CD14-positive monocyte (primary cell): Measurements from ENCODE around the gene BFSP2. TPM values are rescaled to one million over a fixed set of nuclear protein-coding genes. Genes with fewer than 3 reads are reported as not detected.

Source experiments
- DNase-seq, 3 donors: peaks; one replicate each; pipeline ENCODE4 v3.0.0-alpha.2; 2011 to 2022
- H2AFZ ChIP-seq: 2 replicates; pipeline ENCODE4 v1.6.0; 2012; ENCODE audit warnings: mild to moderate bottlenecking, low read depth, low read length, inconsistent platforms; ENCODE audit not compliant: insufficient read depth, poor library complexity, severe bottlenecking
- H3K27ac ChIP-seq, 2 donors: 1 replicate in 1 of 2; 2 replicates in 1 of 2; pipeline ENCODE4 v1.5.1; 2012 to 2013; ENCODE audit warnings: low read length in 2 of 2, control low read depth in 1 of 2, inconsistent platforms in 1 of 2, low read depth in 1 of 2, mild to moderate bottlenecking in 1 of 2
- H3K27me3 ChIP-seq, 2 donors: one replicate each; pipeline versions ENCODE4 v1.6.0 to v1.6.1; 2011 to 2013; ENCODE audit warnings: low read length in 2 of 2; ENCODE audit not compliant: control insufficient read depth in 2 of 2, insufficient read depth in 2 of 2
- H3K36me3 ChIP-seq, 2 donors: replicated peaks in 1 of 2; 1 replicate in 1 of 2; 2 replicates in 1 of 2; pipeline versions ENCODE4 v1.5.1 to v1.6.1; 2012 to 2013; ENCODE audit warnings: low read length in 2 of 2, control low read depth in 1 of 2, inconsistent platforms in 1 of 2, mild to moderate bottlenecking in 1 of 2; ENCODE audit not compliant: insufficient read depth in 2 of 2, control insufficient read depth in 1 of 2
- H3K4me1 ChIP-seq, 2 donors: 1 replicate in 1 of 2; 2 replicates in 1 of 2; pipeline versions ENCODE4 v1.5.1 to v1.6.1; 2012 to 2013; ENCODE audit warnings: low read length in 2 of 2, control low read depth in 1 of 2, inconsistent platforms in 1 of 2, mild to moderate bottlenecking in 1 of 2, moderate library complexity in 1 of 2; ENCODE audit not compliant: insufficient read depth in 2 of 2, control insufficient read depth in 1 of 2
- H3K4me2 ChIP-seq: replicated peaks from 2 replicates; pipeline ENCODE3; 2012; ENCODE audit warnings: low read length, moderate library complexity, mild to moderate bottlenecking; ENCODE audit not compliant: poor library complexity, severe bottlenecking; ENCODE audit errors: extremely low read depth
- H3K4me3 ChIP-seq, 3 experiments: fragments of 200-600 bp in 1 of 3; sonication (generic) in 1 of 3; replicated peaks in 1 of 3; 1 replicate in 2 of 3; 2 replicates in 1 of 3; pipeline ENCODE4 v1.5.1; 2011 to 2013; ENCODE audit warnings: low read length in 3 of 3, mild to moderate bottlenecking in 3 of 3, control low read depth in 2 of 3, low read depth in 2 of 3, inconsistent platforms in 1 of 3, moderate library complexity in 1 of 3
- H3K79me2 ChIP-seq: 2 replicates; pipeline ENCODE4 v1.6.0; 2012; ENCODE audit warnings: mild to moderate bottlenecking, control low read depth, inconsistent platforms, low read length, moderate library complexity; ENCODE audit not compliant: insufficient read depth
- H3K9ac ChIP-seq: 2 replicates; pipeline ENCODE4 v1.6.0; 2017; ENCODE audit warnings: low read length, mild to moderate bottlenecking; ENCODE audit not compliant: insufficient read depth, poor library complexity, severe bottlenecking
- H3K9me3 ChIP-seq, 2 donors: replicated peaks in 1 of 2; 1 replicate in 1 of 2; 2 replicates in 1 of 2; pipeline versions ENCODE4 v1.5.1 to v1.6.1; 2012 to 2013; ENCODE audit warnings: low read length in 2 of 2, control low read depth in 1 of 2; ENCODE audit not compliant: control insufficient read depth in 1 of 2, insufficient read depth in 1 of 2
- H4K20me1 ChIP-seq: 2 replicates; pipeline ENCODE4 v1.6.0; 2012; ENCODE audit warnings: mild to moderate bottlenecking, low read length, control low read depth, moderate library complexity; ENCODE audit not compliant: insufficient read depth
- H3K27ac Mint-ChIP-seq, 7 donors: one replicate each; pipeline ENCODE4 v1.8.0; 2020; ENCODE audit warnings: mild to moderate bottlenecking in 7 of 7, mixed read lengths in 7 of 7, moderate library complexity in 6 of 7, inconsistent platforms in 2 of 7
- H3K27me3 Mint-ChIP-seq, 3 donors: one replicate each; pipeline ENCODE4 v1.8.0; 2021 to 2022; ENCODE audit warnings: low read depth in 3 of 3, mild to moderate bottlenecking in 3 of 3, mixed read lengths in 3 of 3, moderate library complexity in 3 of 3, inconsistent platforms in 1 of 3
- H3K36me3 Mint-ChIP-seq, 2 donors: one replicate each; pipeline ENCODE4 v1.8.0; 2020; ENCODE audit warnings: mixed read lengths in 2 of 2, inconsistent platforms in 1 of 2, mild to moderate bottlenecking in 1 of 2
- H3K4me1 Mint-ChIP-seq: one replicate; pipeline ENCODE4 v1.8.0; 2020; ENCODE audit warnings: mild to moderate bottlenecking, mixed read lengths
- H3K4me3 Mint-ChIP-seq, 2 donors: one replicate each; pipeline ENCODE4 v1.8.0; 2020; ENCODE audit warnings: mild to moderate bottlenecking in 2 of 2, mixed read lengths in 2 of 2, moderate library complexity in 1 of 2
- H3K9me3 Mint-ChIP-seq, 7 donors: one replicate each; pipeline ENCODE4 v1.8.0; 2020 to 2022; ENCODE audit warnings: mixed read lengths in 7 of 7, mild to moderate bottlenecking in 6 of 7, moderate library complexity in 6 of 7, inconsistent platforms in 2 of 7
- WGBS: methylation state at CpG from one replicate; pipeline ENCODE4 v1.1.5; 2013; ENCODE audit warnings: missing lambda C conversion rate; ENCODE audit not compliant: insufficient coverage; 5-methylcytosine and 5-hydroxymethylcytosine counted together
- intact Hi-C, 2 donors: fragments of 100-400 bp; cut with micrococcal nuclease; formaldehyde crosslinking; loops; one replicate each; pipeline versions ENCODE4 v1.15.0 to v1.15.1; 2023
- polyA plus RNA-seq, 3 donors: library from polyadenylated mRNA; depleted of rRNA in 1 of 3; unstranded in 2 of 3; stranded (reverse) in 1 of 3; fragments of 300-500 nt in 2 of 3; fragments of >200 nt in 1 of 3; fragmentation: Illumina TruSeq in 2 of 3; gene quantifications; 1 replicate in 2 of 3; 2 replicates in 1 of 3; pipeline ENCODE4 v1.2.3, GENCODE V29; 2012 to 2021
- TF ChIP-seq, protein P1 (sequence below): fragments of 200-600 bp; IDR thresholded peaks from one replicate; pipeline ENCODE4 v1.8.0; 2022; ENCODE audit warnings: antibody characterized with exemption, mild to moderate bottlenecking

Gene BFSP2
- polyA plus RNA-seq, 3 donors: not detected

DNA sequence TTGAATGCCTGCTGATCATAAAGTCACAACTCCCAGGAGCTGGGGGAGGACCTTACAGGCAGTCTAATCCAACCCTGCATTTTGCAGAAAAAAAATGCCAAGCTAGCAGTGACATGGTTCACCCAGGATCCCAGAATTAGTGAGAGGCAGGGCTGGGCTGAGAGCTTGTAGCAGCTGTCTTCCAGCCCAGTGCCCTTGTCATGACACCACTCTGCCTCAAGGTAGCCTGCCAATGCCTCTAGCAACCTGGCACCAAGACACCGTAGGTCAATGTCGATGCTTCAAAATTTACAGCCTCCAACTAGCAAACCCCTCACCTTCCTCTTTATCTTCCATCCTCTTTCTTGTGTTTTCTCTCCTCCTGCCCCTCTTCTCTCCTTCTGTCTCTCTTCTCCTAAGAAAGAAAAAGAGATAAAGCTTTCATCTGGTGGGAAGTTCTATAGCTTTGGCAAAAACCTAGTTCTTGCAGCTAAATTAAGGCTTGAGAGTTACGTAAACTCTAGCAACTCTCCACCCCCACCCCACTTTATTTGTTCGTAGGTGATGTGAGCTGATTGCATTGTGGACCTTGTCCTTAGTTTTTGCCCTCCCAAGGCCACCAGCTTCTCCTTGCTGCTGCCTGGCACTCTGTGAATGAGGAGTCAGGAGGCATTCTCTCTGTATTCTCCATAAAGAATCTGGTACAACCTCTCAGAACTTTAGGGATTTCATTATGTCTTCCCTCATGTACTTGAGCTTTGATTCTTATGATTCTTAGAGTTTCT, 18.3 kb upstream of the BFSP2 start:
- peaks cover 0 to 7% (median 1%) of the 10 kb centered on the region in 3 donors for H3K27me3 Mint-ChIP-seq
- WGBS: 88% methylated on average over 2 of the region's 4 CpGs
- H3K4me3 Mint-ChIP-seq: no peak overlapping the region

DNA sequence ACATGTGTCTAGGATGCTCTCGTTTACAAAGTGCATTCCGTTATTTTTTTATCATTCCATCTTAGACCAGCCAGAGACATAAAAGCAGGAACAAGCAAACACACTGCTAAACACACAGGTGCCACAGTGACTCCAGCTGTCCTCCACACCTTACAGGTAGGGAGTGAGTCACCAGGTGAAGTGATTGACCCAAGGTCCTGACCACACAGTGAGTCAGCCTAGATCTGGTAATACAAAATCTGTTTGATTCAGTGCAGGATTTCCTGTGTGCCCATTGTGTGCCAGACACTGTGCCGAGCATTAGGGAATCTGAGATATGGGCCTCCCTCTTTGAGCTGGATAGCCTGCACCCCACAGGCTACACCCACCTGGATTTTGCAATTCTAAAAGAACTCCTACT, 16.7 kb upstream of the BFSP2 start:
- intact Hi-C loops: no loop called here
- H4K20me1 ChIP-seq: no peaks in the 10 kb centered on the region
- Mint-ChIP-seq H3K9me3 (peaks cover 0 to 4% (median 0%) of the 10 kb centered on the region in 7 donors), H3K4me3 (no peak overlapping the region), H3K4me1 (no peaks in the 10 kb centered on the region), H3K27ac (no peak overlapping the region), H3K27me3 (peaks cover 0 to 7% (median 1%) of the 10 kb centered on the region in 3 donors), H3K36me3 (no peaks in the 10 kb centered on the region)
- no peaks in the 10 kb centered on the region for H3K79me2 ChIP-seq
- WGBS: no CpG with 5 or more reads among the region's 3 CpGs
- H2AFZ ChIP-seq: no peak overlapping the region
- H3K9me3 ChIP-seq: no peaks in the 10 kb centered on the region
- no peaks in the 10 kb centered on the region for H3K27me3 ChIP-seq
- TF ChIP-seq, protein P1, sequence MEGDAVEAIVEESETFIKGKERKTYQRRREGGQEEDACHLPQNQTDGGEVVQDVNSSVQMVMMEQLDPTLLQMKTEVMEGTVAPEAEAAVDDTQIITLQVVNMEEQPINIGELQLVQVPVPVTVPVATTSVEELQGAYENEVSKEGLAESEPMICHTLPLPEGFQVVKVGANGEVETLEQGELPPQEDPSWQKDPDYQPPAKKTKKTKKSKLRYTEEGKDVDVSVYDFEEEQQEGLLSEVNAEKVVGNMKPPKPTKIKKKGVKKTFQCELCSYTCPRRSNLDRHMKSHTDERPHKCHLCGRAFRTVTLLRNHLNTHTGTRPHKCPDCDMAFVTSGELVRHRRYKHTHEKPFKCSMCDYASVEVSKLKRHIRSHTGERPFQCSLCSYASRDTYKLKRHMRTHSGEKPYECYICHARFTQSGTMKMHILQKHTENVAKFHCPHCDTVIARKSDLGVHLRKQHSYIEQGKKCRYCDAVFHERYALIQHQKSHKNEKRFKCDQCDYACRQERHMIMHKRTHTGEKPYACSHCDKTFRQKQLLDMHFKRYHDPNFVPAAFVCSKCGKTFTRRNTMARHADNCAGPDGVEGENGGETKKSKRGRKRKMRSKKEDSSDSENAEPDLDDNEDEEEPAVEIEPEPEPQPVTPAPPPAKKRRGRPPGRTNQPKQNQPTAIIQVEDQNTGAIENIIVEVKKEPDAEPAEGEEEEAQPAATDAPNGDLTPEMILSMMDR: no peak
- no peak overlapping the region for H3K27ac ChIP-seq
- H3K36me3 ChIP-seq: no peaks in the 10 kb centered on the region
- H3K9ac ChIP-seq: no peak overlapping the region
- no peak overlapping the region for H3K4me3 ChIP-seq
- no peaks in the 10 kb centered on the region for H3K4me1 ChIP-seq
- DNase-seq: no peak
- H3K4me2 ChIP-seq: no peak overlapping the region

More for the DNA sequence above, 18.3 kb upstream of the BFSP2 start:
- Histone ChIP-seq H3K27ac (no peak overlapping the region), H3K27me3 (no peaks in the 10 kb centered on the region), H3K4me2 (no peak overlapping the region), H3K4me1 (no peaks in the 10 kb centered on the region), H3K9ac (no peak overlapping the region), H3K9me3 (no peaks in the 10 kb centered on the region), H3K79me2 (no peaks in the 10 kb centered on the region), H4K20me1 (no peaks in the 10 kb centered on the region), H2AFZ (no peak overlapping the region), H3K36me3 (no peaks in the 10 kb centered on the region), H3K4me3 (no peak overlapping the region)
- no peak for DNase-seq
- no peaks in the 10 kb centered on the region for H3K4me1 Mint-ChIP-seq
- intact Hi-C loops: no loop called here
- no peak overlapping the region for H3K27ac Mint-ChIP-seq
- TF ChIP-seq, protein P1: no peak
- H3K36me3 Mint-ChIP-seq: no peaks in the 10 kb centered on the region
- peaks cover 0 to 4% (median 0%) of the 10 kb centered on the region in 7 donors for H3K9me3 Mint-ChIP-seq
